HCEC 1CT (cell line): Measurements from ENCODE around the gene TBC1D9B.
A peak's percentile ranks its signal among the peaks of the same experiment; 100 is the strongest.

Experiments
- DNase-seq: peaks from one replicate; pipeline ENCODE4 v3.0.0-alpha.2; 2017

The TBC1D9B gene

GRCh38 chr5:179819296-179820126 is 88.2 kb downstream of the TBC1D9B start:
- peak; percentile 68 for DNase-seq

GRCh38 chr5:179818746-179819295 is 88.9 kb downstream of the TBC1D9B start:
- peak; percentile 94 for DNase-seq

- no peak for DNase-seq
These were observed 89.6 kb downstream of the TBC1D9B start for GRCh38 chr5:179817890-179818745.

- DNase-seq = no peak
These were observed 90.2 kb downstream of the TBC1D9B start for GRCh38 chr5:179817470-179817840.

- DNase-seq = no peak
These were observed 90.8 kb downstream of the TBC1D9B start for GRCh38 chr5:179816796-179817469.

GRCh38 chr5:179816401-179816795 is 91.3 kb downstream of the TBC1D9B start:
- no peak for DNase-seq

GRCh38 chr5:179815491-179816249 is 92.0 kb downstream of the TBC1D9B start:
- no peak for DNase-seq

- no peak for DNase-seq
These were observed 93.6 kb downstream of the TBC1D9B start for GRCh38 chr5:179814090-179814489.

- no peak for DNase-seq
These were observed 94.6 kb downstream of the TBC1D9B start for GRCh38 chr5:179812997-179813607.

- no peak for DNase-seq
These were observed 95.4 kb downstream of the TBC1D9B start for GRCh38 chr5:179812135-179812825.
